GM18511 (cell line): ENCODE measurements around the gene GTF2I.
A peak's percentile ranks its signal among the peaks of the same experiment; 100 is the strongest.
"Not testable (repeated sequence)": the region's sequence is repeated elsewhere in the genome, so short reads cannot be mapped to it uniquely, and the experiment has no call there.

Source experiments
- ATAC-seq: cut with Tn5 transposase; IDR thresholded peaks from one replicate; pipeline ENCODE4 v1.9.1; 2021; ENCODE audit warnings: mild to moderate bottlenecking, moderate library complexity; ENCODE audit not compliant: unreplicated experiment

GTF2I gene

GRCh38 chr7:74656441-74656836, 1.1 kb upstream of the GTF2I start:
- ATAC-seq: no peak

DNA sequence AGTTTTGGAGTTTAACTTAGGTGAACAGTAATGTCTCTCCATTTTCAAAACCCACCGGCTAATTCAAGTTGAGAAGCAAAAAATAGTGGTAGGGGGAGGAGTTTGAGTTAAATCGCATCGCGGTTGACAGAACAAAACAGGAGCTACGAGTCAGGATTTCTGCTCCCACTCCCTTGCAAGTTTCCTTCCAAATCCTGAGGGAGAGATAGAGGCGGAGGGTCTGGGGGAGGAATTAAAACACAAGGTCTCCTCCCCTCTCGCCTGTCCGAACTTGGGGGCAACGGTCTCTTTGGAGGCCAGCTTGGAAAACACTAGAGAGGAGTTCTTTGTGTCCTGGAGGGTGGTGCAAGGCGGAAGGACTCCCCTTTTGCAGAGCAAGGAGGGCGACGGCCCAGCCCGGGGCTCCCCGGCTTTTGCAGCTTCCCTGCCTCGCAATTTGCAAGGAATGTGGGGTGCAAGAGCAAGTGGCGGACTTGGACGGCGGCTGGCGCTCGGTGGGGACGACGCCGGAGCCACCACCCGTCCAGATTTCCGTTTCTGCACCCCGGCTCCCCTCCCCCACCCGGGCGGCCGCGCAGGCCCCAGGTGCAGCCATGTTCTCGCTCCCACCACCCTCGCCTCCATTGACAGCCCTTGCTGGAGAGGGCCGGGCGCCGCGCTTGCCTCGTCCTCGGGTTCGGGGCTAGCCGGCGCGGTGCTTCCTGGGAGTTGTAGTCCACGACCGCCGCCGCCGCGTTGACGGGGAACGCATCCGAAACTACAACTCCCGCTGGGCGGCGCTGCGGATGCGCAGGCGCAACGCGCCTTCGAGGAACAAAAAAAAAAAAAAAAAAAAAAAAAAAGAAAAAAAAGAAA, 454 bp upstream of the GTF2I start:
- ATAC-seq: peak; percentile 73

- ATAC-seq: peak; percentile 54
Observed at GRCh38 chr7:74658178-74659004, 873 bp downstream of the GTF2I start.

- not testable (repeated sequence) for ATAC-seq
Observed at GRCh38 chr7:74660202-74660601, 2.7 kb downstream of the GTF2I start.

DNA sequence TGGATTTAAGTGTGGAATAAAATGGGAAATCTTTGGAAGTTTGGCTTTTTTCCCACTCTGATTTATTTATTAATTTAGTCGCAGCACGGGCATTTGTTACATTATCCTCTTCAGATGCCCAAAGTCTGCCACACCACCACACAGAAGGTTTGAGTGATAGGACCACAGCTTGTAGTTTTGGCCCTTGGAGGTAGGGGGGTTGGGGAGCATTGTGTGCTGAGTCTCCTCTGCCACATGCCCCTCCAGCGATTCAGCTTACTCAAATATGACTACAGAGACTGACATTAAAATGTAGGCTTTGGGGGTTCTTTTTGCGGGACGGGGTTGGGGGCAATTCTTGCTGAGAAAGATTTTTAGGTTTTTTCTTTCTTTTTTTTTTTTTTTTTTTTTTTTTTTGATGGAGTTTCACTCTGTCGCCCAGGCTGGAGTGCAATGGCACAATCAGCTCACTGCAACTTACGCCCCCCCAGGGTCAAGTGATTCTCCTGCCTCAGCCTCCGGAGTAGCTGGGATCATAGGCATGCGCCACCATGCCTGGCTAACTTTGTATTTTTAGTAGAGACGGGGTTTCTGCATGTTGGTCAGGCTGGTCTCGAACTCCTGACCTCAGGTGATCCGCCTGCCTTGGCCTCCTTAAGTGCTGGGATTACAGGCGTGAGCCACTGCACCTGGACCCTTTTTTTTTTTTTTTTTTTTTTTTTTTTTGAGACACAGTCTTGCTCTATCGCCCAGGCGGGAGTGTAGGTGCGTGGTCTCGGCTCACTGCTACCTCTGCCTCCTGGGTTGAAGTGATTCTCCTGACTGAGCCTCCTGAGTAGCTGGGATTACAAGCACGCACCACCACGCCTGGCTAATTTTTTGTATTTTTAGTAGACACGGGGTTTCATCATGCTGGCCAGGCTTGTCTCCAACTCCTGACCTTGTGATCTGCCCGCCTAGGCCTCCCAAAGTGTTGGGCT, 4.6 kb downstream of the GTF2I start:
- ATAC-seq: not testable (repeated sequence)

- ATAC-seq: no peak
Observed at GRCh38 chr7:74665296-74665938, 7.9 kb downstream of the GTF2I start.

GRCh38 chr7:74667013-74667412, 9.5 kb downstream of the GTF2I start:
- not testable (repeated sequence) for ATAC-seq

DNA sequence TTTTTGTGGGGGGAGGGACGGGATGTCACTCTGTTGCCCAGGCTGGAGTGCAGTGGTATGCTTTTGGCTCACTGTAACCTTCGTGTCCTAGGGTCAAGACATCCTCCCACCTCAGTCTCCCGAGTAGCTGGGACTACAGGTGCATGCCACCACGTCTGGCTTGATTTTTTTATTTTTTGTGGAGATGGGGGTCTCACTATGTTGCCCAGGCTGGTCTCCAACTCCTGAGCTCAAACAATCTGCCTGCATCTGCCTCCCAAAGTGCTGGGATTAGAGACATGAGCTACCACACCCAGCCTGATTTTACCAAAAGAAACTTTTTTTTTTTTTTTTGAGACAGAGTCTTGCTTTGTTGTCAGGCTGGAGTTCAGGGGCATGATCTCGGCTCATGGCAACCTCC, 10.0 kb downstream of the GTF2I start:
- ATAC-seq: not testable (repeated sequence)

DNA sequence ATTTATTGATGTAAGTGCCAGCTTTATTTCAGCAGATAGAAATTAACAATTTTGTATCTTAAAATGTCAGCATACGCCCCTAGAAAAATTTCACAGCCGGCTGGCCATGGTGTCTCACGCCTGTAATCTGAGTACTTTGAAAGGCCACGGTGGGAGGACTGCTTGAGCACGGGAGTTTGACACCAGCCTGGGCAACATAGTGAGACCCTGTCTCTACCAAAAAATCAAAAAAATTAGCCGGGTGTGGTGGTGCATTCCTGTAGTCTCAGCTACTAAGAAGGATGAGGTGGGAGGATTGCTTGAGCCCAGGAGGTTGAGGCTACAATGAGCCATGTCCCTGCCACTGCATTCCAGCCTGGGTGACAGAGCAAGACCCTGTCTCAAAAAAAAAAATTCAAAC, 14.1 kb downstream of the GTF2I start:
- no peak for ATAC-seq

- ATAC-seq: no peak
Observed at GRCh38 chr7:74672343-74672915, 14.9 kb downstream of the GTF2I start.

DNA sequence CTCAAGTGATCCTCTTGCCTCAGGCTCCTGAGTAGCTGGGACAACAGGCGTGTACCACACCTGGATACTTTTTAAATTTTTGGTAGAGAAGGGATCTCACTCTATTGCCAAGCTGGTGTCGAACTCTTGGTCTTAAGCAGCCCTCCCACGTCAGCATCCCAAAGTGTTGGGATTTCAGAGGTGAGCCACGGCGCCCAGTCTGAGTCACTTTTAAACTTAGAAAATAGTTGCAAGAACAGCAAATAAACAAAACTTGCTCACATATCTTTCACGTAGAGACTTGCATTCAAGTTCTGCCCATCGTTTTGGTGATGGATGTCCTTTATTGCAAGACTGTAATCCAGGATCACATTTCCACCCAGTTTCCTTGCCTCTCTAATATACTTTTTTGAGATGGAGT, 16.6 kb downstream of the GTF2I start:
- ATAC-seq: no peak

GRCh38 chr7:74682829-74683228, 25.3 kb downstream of the GTF2I start:
- no peak for ATAC-seq

GRCh38 chr7:74683799-74684198, 26.3 kb downstream of the GTF2I start:
- ATAC-seq: no peak

- no peak for ATAC-seq
Observed at GRCh38 chr7:74684473-74684872, 27.0 kb downstream of the GTF2I start.

DNA sequence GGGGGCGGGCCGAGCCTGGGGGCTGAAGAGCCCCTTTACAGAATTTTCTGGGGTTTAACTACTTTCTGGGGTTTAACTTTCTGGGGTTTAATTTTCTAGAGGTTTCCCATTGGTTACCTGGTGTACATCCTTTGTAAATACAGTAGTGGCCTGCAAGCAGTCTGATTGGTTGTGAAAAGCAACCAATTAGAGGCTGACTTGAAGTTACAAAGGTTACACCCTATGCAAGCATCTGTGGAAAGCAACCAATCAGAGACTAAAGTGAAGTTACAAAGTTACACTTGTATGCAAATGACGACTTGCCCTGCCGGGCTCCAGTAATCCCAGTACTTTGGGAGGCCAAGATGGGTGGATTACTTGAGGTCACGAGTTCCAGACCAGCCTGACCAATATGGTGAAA, 27.4 kb downstream of the GTF2I start:
- no peak for ATAC-seq

DNA sequence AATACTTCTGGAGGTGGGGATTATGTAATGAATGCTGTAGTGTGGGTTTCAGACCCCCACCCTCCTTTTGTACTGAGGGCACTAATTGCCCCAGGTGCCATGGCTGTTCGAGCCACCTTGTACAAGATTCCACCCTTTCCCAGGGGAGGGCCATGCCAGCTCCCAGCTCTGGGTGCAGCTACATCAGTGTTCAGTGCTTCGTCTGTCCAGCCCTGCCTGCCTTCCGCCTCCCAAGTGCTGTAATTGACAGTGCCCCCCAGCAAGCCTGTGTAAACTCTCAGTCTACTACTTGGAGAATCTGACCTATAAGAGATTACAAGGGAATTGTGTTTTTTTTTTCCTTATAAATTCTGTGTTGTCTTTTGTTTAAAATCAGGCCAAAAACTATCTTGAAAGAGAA, 33.0 kb downstream of the GTF2I start:
- no peak for ATAC-seq

DNA sequence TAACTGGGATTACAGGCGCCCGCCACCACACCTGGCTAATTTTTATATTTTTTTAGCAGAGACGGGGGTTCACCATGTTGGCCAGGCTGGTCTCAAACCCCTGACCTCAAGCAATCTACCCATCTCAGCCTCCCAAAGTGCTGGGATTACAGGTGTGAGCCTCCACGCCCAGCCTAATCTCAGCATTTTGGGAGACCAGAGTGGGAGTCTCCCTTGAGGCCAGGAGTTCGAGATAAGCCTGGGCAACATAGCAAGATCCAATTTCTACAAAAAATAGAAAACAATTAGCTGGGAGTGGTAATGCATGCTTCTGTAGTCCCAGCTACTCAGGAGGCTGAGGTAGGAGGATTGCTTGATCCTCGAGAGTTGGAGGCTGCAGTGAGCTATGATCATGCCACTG, 46.9 kb downstream of the GTF2I start:
- ATAC-seq: not testable (repeated sequence)

DNA sequence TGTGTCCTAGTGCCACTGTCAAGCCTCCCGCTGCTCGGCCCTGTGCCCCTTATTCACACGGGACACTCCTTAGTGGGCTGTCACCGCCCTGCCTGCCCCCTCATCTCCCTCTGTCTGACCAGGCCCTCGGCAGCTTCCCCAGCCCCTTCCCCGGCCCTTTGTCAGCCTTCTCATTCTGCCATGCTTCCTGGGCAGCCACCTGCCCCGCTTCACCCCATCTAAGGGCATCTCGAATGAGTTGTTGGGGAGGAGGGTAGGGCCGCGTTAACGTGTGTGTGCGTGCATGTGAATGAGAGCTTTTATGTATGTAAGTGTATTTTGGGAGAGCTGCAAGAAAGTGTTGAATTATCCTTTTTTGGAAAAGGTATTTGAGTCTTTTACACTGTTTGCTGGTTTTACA, 49.7 kb downstream of the GTF2I start:
- no peak for ATAC-seq

DNA sequence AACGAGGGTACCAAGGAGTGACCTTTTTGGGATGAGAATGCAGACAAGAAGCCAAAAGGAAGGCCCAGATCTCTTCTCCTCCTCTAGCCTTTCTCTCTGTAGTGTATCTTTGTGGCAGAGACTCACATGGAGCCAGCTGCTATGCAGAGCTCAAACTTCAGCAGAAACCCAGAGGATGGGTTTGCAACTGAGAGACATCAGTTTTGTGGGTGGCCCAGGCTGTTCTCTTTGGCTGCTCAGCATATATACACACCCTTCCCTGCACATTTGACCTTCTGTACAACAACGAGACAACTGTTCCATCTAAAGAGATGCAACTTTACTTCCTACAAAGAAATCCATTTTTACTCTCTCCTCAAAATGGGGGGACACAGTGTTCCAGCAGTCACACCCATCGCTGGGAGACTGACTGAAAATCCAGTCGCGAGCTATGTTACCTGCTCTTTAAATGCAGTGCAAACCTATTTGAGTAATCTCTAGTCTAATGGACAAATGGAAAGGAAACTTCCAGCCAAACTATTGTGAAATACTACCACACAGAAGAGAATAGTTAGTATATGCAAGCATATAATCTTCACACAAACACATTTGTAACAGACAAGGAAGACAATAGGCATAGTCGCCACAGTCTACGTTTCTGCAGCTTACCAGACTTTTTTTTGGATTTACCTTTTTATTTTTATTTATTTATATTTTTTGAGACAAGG, 51.2 kb downstream of the GTF2I start:
- no peak for ATAC-seq
